A549 (cell line): ENCODE results near the gene ITGB1BP1. TPM values are rescaled to one million over a fixed set of nuclear protein-coding genes. Genes with fewer than 3 reads are reported as not detected.

Experiments used
- ATAC-seq, 2 experiments: fragments of 200-7000 bp in 1 of 2; fragments of >200 bp in 1 of 2; cut with Nextera tagmentation in 1 of 2; cut with Tn5 transposase in 1 of 2; 3 replicates each; pipeline versions ENCODE4 v1.8.0 to v1.9.1; 2018 to 2020; ENCODE audit warnings: mild to moderate bottlenecking in 1 of 2, moderate library complexity in 1 of 2
- CTCF ChIA-PET: fragments of 300-600 bp; sonication (Branson Sonifier 250); formaldehyde crosslinking; extraction: SDS; loops from one replicate; lab custom pipeline; 2021; ENCODE audit warnings: antibody characterized with exemption, inconsistent platforms; lab: Yijun Ruan, JAX
- POLR2A ChIA-PET: fragments of 350-600 bp; formaldehyde crosslinking; extraction: SDS; loops from one replicate; lab custom pipeline; 2021; ENCODE audit warnings: antibody characterized with exemption, inconsistent platforms; lab: Yijun Ruan, JAX
- DNase-seq, 2 experiments: peaks; one replicate each; pipeline versions ENCODE4 v3.0.0 to v3.0.0-alpha.2; 2011 to 2016; ENCODE audit warnings: low read depth in 1 of 2, low spot score in 1 of 2
- FAIRE-seq: peaks from 2 replicates; lab custom pipeline; 2011; peaks lifted over from hg19 to GRCh38; lab: Jason Lieb, UNC
- H3K27ac ChIP-seq, 2 experiments: fragments of >200 bp; sonication (Bioruptor Twin); formaldehyde crosslinking; 3 replicates each; pipeline ENCODE4 v1.5.1; 2016 to 2017
- H3K4me1 ChIP-seq: fragments of >200 bp; sonication (Bioruptor Twin); formaldehyde crosslinking; 3 replicates; pipeline ENCODE4 v1.6.1; 2016
- H3K4me2 ChIP-seq: fragments of >200 bp; sonication (Bioruptor Twin); formaldehyde crosslinking; 3 replicates; pipeline ENCODE4 v1.6.1; 2016
- H3K4me3 ChIP-seq: fragments of >200 bp; sonication (Bioruptor Twin); formaldehyde crosslinking; 3 replicates; pipeline ENCODE4 v1.5.1; 2016
- H3K9me3 ChIP-seq: fragments of >200 bp; sonication (Bioruptor Twin); formaldehyde crosslinking; 3 replicates; pipeline ENCODE4 v1.6.1; 2016
- CBX8 ChIP-seq: fragments of 200-600 bp; sonication (generic); IDR thresholded peaks from 2 replicates; pipeline ENCODE4 v1.6.1; 2016
- CHD4 ChIP-seq: fragments of 200-600 bp; sonication (generic); IDR thresholded peaks from 2 replicates; pipeline ENCODE4 v1.6.1; 2016; ENCODE audit warnings: antibody characterized with exemption, mild to moderate bottlenecking, borderline replicate concordance
- EHMT2 ChIP-seq: fragments of 200-600 bp; sonication (generic); IDR thresholded peaks from 2 replicates; pipeline ENCODE4 v1.6.1; 2016; ENCODE audit warnings: antibody characterized with exemption, low read depth, mild to moderate bottlenecking, moderate library complexity
- FOSB ChIP-seq: fragments of 250-450 bp; sonication (Bioruptor Pico); IDR thresholded peaks from 2 replicates; pipeline ENCODE4 v1.5.0; 2020; ENCODE audit warnings: mild to moderate bottlenecking, moderate library complexity
- FOSL2 ChIP-seq, 2 experiments: fragments of 450-650 bp in 1 of 2; fragments of >200 bp in 1 of 2; sonication (Bioruptor Twin) in 1 of 2; formaldehyde crosslinking; IDR thresholded peaks; 2 replicates each; pipeline versions ENCODE4 v1.5.0 to v1.6.1; 2016 to 2020; ENCODE audit warnings: mild to moderate bottlenecking in 1 of 2, moderate library complexity in 1 of 2
- GATA3 ChIP-seq: IDR thresholded peaks from 2 replicates; pipeline ENCODE4 v1.6.1; 2012; ENCODE audit warnings: borderline replicate concordance
- HEYL ChIP-seq: fragments of 250-450 bp; sonication (Bioruptor Pico); IDR thresholded peaks from 2 replicates; pipeline ENCODE4 v1.8.0; 2021; ENCODE audit warnings: mild to moderate bottlenecking, moderate library complexity
- MAZ ChIP-seq: fragments of 150-350 bp; IDR thresholded peaks from 2 replicates; pipeline ENCODE4 v1.6.1; 2014; ENCODE audit warnings: antibody characterized with exemption, low read depth, low read length, borderline replicate concordance
- NPAS2 ChIP-seq: fragments of 250-450 bp; sonication (Bioruptor Pico); IDR thresholded peaks from 2 replicates; pipeline ENCODE4 v1.8.0; 2022; ENCODE audit warnings: mild to moderate bottlenecking, moderate library complexity, borderline replicate concordance
- POLR2A ChIP-seq: IDR thresholded peaks from 2 replicates; pipeline ENCODE4 v1.6.1; 2012; ENCODE audit warnings: mild to moderate bottlenecking, low read length
- RNF2 ChIP-seq: fragments of 200-600 bp; sonication (generic); IDR thresholded peaks from 2 replicates; pipeline ENCODE4 v1.6.1; 2016; ENCODE audit warnings: low read depth, mild to moderate bottlenecking, antibody characterized with exemption, moderate library complexity, borderline replicate concordance
- TFCP2L1 ChIP-seq: fragments of 250-450 bp; sonication (Bioruptor Pico); IDR thresholded peaks from 2 replicates; pipeline ENCODE4 v1.5.0; 2021; ENCODE audit warnings: mild to moderate bottlenecking
- TP53 ChIP-seq: fragments of 250-450 bp; sonication (Bioruptor Pico); IDR thresholded peaks from 2 replicates; pipeline ENCODE4 v1.5.0; 2021; ENCODE audit warnings: mild to moderate bottlenecking, moderate library complexity
- ZNF302 ChIP-seq: fragments of 250-450 bp; sonication (Bioruptor Pico); IDR thresholded peaks from 2 replicates; pipeline ENCODE4 v1.9.0; 2021; ENCODE audit warnings: inconsistent platforms, mild to moderate bottlenecking, moderate library complexity
- WGBS: methylation state at CpG from one replicate; pipeline ENCODE4 v1.1.6; 2017; ENCODE audit errors: missing lambda C conversion rate; 5-methylcytosine and 5-hydroxymethylcytosine counted together
- polyA plus RNA-seq, 4 experiments: library from polyadenylated mRNA; depleted of rRNA in 3 of 4; stranded (reverse); fragments of >200 nt; fragmentation: RNase III in 1 of 4; extraction: RNeasy Plus Mini Kit Qiagen cat#74134 plus additional on column Dnase treatment in 1 of 4; gene quantifications; 2 replicates in 3 of 4; 3 replicates in 1 of 4; pipeline ENCODE4 v1.2.3, GENCODE V29; 2011 to 2017
- TF ChIP-seq, protein P1 (sequence below): fragments of 450-650 bp; IDR thresholded peaks from 2 replicates; pipeline ENCODE4 v1.6.1; 2014; ENCODE audit warnings: antibody characterized with exemption
- TF ChIP-seq, protein P2 (sequence below): fragments of 200-600 bp; sonication (generic); IDR thresholded peaks from 2 replicates; pipeline ENCODE4 v1.6.1; 2016; ENCODE audit warnings: antibody characterized with exemption, mild to moderate bottlenecking, moderate library complexity
- TF ChIP-seq, protein P3 (sequence below): fragments of >200 bp; sonication (Bioruptor Twin); formaldehyde crosslinking; IDR thresholded peaks from 3 replicates; pipeline ENCODE4 v1.5.1; 2016

The ITGB1BP1 gene
- polyA plus RNA-seq, 2 of the 4 experiments (the other 2 are of a cell fraction): 99.3 to 136 TPM

DNA sequence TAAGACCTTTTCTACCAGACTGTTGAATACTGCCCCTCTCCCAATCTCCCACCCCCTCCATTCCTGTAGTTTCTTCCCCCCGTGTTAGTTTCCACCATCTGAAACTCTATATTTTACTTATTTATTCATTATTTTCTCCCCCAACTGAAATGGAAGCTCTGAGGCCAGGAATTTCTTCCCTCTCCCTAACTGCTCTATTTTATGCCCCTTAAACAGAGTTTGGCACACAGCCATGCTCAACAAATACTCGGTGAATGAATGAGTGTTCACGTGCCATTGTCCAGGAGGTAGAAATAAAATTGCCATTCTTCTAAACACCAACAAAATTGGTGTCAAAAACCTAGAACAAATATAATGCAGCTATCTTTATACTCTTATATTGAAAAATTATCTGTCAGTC, 5.6 kb downstream of the ITGB1BP1 start:
- 96% methylated on average over 3 of the region's 3 CpGs for WGBS
- no peak for TF ChIP-seq EHMT2
- TF ChIP-seq TP53: no peak
- no peak for TF ChIP-seq RNF2
- TF ChIP-seq, protein P1, sequence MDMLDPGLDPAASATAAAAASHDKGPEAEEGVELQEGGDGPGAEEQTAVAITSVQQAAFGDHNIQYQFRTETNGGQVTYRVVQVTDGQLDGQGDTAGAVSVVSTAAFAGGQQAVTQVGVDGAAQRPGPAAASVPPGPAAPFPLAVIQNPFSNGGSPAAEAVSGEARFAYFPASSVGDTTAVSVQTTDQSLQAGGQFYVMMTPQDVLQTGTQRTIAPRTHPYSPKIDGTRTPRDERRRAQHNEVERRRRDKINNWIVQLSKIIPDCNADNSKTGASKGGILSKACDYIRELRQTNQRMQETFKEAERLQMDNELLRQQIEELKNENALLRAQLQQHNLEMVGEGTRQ: no peak
- no peak for TF ChIP-seq HEYL (CRISPR knock-in tag)
- TF ChIP-seq CHD4: no peak
- TF ChIP-seq FOSL2 (IDR thresholded peaks at IDR 0.05): no peak
- TF ChIP-seq FOSL2 (CRISPR knock-in tag; IDR thresholded peaks at IDR 0.05): no peak
- TF ChIP-seq POLR2A: no peak
- no peak for TF ChIP-seq TFCP2L1 (CRISPR knock-in tag)
- no peak for TF ChIP-seq GATA3
- no peak for TF ChIP-seq ZNF302 (CRISPR knock-in tag)
- TF ChIP-seq, protein P2, sequence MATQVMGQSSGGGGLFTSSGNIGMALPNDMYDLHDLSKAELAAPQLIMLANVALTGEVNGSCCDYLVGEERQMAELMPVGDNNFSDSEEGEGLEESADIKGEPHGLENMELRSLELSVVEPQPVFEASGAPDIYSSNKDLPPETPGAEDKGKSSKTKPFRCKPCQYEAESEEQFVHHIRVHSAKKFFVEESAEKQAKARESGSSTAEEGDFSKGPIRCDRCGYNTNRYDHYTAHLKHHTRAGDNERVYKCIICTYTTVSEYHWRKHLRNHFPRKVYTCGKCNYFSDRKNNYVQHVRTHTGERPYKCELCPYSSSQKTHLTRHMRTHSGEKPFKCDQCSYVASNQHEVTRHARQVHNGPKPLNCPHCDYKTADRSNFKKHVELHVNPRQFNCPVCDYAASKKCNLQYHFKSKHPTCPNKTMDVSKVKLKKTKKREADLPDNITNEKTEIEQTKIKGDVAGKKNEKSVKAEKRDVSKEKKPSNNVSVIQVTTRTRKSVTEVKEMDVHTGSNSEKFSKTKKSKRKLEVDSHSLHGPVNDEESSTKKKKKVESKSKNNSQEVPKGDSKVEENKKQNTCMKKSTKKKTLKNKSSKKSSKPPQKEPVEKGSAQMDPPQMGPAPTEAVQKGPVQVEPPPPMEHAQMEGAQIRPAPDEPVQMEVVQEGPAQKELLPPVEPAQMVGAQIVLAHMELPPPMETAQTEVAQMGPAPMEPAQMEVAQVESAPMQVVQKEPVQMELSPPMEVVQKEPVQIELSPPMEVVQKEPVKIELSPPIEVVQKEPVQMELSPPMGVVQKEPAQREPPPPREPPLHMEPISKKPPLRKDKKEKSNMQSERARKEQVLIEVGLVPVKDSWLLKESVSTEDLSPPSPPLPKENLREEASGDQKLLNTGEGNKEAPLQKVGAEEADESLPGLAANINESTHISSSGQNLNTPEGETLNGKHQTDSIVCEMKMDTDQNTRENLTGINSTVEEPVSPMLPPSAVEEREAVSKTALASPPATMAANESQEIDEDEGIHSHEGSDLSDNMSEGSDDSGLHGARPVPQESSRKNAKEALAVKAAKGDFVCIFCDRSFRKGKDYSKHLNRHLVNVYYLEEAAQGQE: no peak
- no peak for TF ChIP-seq NPAS2 (CRISPR knock-in tag)
- TF ChIP-seq, protein P3, sequence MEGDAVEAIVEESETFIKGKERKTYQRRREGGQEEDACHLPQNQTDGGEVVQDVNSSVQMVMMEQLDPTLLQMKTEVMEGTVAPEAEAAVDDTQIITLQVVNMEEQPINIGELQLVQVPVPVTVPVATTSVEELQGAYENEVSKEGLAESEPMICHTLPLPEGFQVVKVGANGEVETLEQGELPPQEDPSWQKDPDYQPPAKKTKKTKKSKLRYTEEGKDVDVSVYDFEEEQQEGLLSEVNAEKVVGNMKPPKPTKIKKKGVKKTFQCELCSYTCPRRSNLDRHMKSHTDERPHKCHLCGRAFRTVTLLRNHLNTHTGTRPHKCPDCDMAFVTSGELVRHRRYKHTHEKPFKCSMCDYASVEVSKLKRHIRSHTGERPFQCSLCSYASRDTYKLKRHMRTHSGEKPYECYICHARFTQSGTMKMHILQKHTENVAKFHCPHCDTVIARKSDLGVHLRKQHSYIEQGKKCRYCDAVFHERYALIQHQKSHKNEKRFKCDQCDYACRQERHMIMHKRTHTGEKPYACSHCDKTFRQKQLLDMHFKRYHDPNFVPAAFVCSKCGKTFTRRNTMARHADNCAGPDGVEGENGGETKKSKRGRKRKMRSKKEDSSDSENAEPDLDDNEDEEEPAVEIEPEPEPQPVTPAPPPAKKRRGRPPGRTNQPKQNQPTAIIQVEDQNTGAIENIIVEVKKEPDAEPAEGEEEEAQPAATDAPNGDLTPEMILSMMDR: no peak
- Histone ChIP-seq H3K9me3 (no peaks in the 10 kb centered on the region), H3K27ac (no peak overlapping the region), H3K4me3 (no peak overlapping the region), H3K4me1 (peaks cover 9% of the 10 kb centered on the region), H3K4me2 (no peak overlapping the region)
- ATAC-seq (no peak), DNase-seq (no peak), FAIRE-seq (no peak)
- ChIA-PET CTCF (interaction anchor here (0.7 to 1.4 kb wide), 3 partner anchors 12 to 66 kb away, joined by 3 read pairs; no protein-coding TSS in a partner anchor), POLR2A (no interaction called here)

DNA sequence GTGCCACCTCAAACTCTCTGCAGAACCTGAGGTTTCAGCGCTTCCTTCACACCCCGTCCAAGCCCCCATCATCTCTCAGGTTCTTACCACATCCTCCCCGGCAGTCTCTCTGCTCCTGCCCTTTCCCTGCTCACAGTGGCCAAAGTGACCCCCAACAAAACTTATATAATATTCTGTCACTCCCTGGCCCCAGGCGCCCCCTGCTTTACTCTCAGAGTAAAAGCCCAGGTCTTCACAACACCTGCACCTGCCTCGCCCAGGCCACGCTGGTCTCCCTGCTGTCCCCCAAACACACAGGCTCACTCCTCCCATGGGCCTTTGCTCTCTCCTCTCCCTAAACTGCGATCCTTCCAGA, 6.4 kb downstream of the ITGB1BP1 start:
- Histone ChIP-seq H3K27ac (no peak overlapping the region), H3K9me3 (no peaks in the 10 kb centered on the region), H3K4me2 (no peak overlapping the region), H3K4me3 (no peak overlapping the region), H3K4me1 (peaks cover 6% of the 10 kb centered on the region)
- ChIA-PET CTCF (interaction anchor here (0.7 to 1.4 kb wide), 2 partner anchors 24 to 35 kb away, joined by 3 read pairs; no protein-coding TSS in a partner anchor), POLR2A (no interaction called here)
- ATAC-seq: no peak
- FAIRE-seq: no peak
- WGBS: 95% methylated on average over 7 of the region's 7 CpGs
- DNase-seq: no peak
- TF ChIP-seq CBX8 (no peak), FOSB (CRISPR knock-in tag) (no peak), TFCP2L1 (CRISPR knock-in tag) (no peak), EHMT2 (no peak), GATA3 (no peak), MAZ (no peak)
- TF ChIP-seq, protein P1: no peak
- TF ChIP-seq, protein P2: no peak
